Activated B cell treated with CpG ODN at 0.5 μM for 24 hours (primary cell): ENCODE results near the gene SMPD2. TPM values are rescaled to one million over a fixed set of nuclear protein-coding genes. Genes with fewer than 3 reads are reported as not detected.

ENCODE experiments used
- ATAC-seq: fragments of 200-7000 bp; cut with Tn5 transposase; one replicate; pipeline ENCODE4 v1.10.0; 2021; ENCODE audit warnings: low read depth, mild to moderate bottlenecking, moderate library complexity
- CTCF ChIA-PET: fragments of 350-600 bp; sonication (Branson Sonifier 250); formaldehyde crosslinking; loops from one replicate; lab custom pipeline; 2021; ENCODE audit warnings: antibody characterized with exemption; lab: Charles Lee
- POLR2A ChIA-PET: fragments of 350-600 bp; sonication (Branson Sonifier 250); formaldehyde crosslinking; loops from one replicate; lab custom pipeline; 2021; ENCODE audit warnings: antibody characterized with exemption; lab: Charles Lee
- DNase-seq: peaks from one replicate; pipeline ENCODE4 v3.0.0; 2022
- H3K27ac Mint-ChIP-seq: one replicate; pipeline ENCODE4 v1.8.0; 2020; ENCODE audit warnings: mixed read lengths
- H3K27me3 Mint-ChIP-seq: one replicate; pipeline ENCODE4 v1.8.0; 2021; ENCODE audit warnings: mixed read lengths
- H3K36me3 Mint-ChIP-seq: one replicate; pipeline ENCODE4 v1.8.0; 2021; ENCODE audit warnings: low read depth, mixed read lengths
- H3K4me1 Mint-ChIP-seq: one replicate; pipeline ENCODE4 v1.8.0; 2021; ENCODE audit warnings: mixed read lengths
- H3K4me3 Mint-ChIP-seq: one replicate; pipeline ENCODE4 v1.8.0; 2020; ENCODE audit warnings: mild to moderate bottlenecking, mixed read lengths
- H3K9me3 Mint-ChIP-seq: one replicate; pipeline ENCODE4 v1.8.0; 2020; ENCODE audit warnings: mixed read lengths
- intact Hi-C: fragments of 100-400 bp; cut with micrococcal nuclease; formaldehyde crosslinking; loops from one replicate; pipeline ENCODE4 v1.15.1; 2024
- total RNA-seq: library from RNA; stranded (reverse); gene quantifications from 2 replicates; pipeline ENCODE4 v1.2.3, GENCODE V29; 2022
- TF ChIP-seq, protein P1 (sequence below): fragments of 200-600 bp; IDR thresholded peaks from one replicate; pipeline ENCODE4 v1.8.0; 2022; ENCODE audit warnings: antibody characterized with exemption, mild to moderate bottlenecking

The SMPD2 gene
- total RNA-seq, 1 donor from 2014 or later, result 28.2 TPM

DNA sequence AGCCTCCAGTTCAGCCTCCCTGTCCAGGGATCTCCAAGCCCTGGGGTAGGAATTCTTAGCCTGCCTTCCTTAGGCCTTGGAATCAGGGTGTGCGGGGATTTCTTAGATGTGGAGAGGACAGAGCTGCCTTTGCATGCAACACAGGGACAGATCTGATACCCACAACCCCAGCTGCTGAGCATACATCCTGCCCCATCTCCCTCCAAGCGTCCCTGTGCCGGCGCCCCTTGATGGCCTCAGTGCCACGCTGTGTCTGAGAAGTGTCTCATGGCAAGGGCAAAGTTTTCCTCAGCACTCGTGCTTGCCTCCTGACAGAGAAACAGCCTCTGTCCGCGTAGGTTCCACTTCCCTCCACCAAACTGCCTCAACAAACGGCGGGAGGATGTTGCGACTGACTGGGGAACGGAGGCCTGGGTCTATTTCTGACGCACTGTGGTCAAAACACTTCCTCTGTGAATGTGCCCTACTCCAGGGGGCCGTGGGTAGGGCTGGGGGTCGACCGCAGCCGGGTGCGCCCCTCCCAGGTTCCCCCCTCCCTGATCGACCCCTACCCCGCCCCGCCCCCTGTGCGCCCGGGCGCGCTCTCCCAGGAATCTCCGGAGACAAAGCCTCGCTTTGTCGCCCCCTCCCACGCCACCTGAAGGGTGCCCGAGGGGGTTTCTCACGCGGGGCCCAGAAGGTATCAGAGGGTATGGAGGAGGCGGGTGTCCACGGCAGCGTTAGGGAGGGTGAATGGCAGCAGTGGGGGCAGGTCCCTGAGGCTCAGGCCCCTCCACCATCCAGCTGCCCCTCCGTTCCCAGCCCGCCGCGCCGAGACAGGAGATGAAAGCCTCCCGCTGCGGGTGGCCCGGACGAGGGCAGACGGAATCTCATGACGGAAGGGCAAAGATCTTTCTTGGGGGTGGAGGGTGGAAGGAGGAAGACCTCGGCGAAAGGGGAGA lies 14.2 kb downstream of the SMPD2 start:
- TF ChIP-seq, protein P1, sequence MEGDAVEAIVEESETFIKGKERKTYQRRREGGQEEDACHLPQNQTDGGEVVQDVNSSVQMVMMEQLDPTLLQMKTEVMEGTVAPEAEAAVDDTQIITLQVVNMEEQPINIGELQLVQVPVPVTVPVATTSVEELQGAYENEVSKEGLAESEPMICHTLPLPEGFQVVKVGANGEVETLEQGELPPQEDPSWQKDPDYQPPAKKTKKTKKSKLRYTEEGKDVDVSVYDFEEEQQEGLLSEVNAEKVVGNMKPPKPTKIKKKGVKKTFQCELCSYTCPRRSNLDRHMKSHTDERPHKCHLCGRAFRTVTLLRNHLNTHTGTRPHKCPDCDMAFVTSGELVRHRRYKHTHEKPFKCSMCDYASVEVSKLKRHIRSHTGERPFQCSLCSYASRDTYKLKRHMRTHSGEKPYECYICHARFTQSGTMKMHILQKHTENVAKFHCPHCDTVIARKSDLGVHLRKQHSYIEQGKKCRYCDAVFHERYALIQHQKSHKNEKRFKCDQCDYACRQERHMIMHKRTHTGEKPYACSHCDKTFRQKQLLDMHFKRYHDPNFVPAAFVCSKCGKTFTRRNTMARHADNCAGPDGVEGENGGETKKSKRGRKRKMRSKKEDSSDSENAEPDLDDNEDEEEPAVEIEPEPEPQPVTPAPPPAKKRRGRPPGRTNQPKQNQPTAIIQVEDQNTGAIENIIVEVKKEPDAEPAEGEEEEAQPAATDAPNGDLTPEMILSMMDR, result no peak
- DNase-seq (peak; percentile 70), ATAC-seq (peak; percentile 48)
- no peaks in the 10 kb centered on the region for H3K9me3 Mint-ChIP-seq
- POLR2A ChIA-PET, result interaction anchor here (0.6 to 7.9 kb wide), 14 partner anchors 10 to 1420 kb away, joined by 3 to 154 read pairs (median 6); partner anchors contain the start of genes AK9, AMD1, CD164 and CEP57L1
- intact Hi-C loops, result loop anchor here (1.0 to 10.0 kb wide), 10 partner anchors 13 to 1950 kb away; partner anchors contain the start of genes AK9, CD164, CDC40 and CDK19
- H3K4me1 Mint-ChIP-seq, result peaks cover 82% of the 10 kb centered on the region
- peaks cover 35% of the 10 kb centered on the region for H3K36me3 Mint-ChIP-seq
- CTCF ChIA-PET, result interaction anchor here (0.8 to 4.4 kb wide), 5 partner anchors 11 to 585 kb away, joined by 3 to 31 read pairs (median 5); partner anchors contain the start of genes PPIL6 and SMPD2
- H3K27me3 Mint-ChIP-seq, result no peaks in the 10 kb centered on the region
- peak overlapping the region; percentile 98 for H3K27ac Mint-ChIP-seq
- peak overlapping the region; percentile 97 for H3K4me3 Mint-ChIP-seq

DNA sequence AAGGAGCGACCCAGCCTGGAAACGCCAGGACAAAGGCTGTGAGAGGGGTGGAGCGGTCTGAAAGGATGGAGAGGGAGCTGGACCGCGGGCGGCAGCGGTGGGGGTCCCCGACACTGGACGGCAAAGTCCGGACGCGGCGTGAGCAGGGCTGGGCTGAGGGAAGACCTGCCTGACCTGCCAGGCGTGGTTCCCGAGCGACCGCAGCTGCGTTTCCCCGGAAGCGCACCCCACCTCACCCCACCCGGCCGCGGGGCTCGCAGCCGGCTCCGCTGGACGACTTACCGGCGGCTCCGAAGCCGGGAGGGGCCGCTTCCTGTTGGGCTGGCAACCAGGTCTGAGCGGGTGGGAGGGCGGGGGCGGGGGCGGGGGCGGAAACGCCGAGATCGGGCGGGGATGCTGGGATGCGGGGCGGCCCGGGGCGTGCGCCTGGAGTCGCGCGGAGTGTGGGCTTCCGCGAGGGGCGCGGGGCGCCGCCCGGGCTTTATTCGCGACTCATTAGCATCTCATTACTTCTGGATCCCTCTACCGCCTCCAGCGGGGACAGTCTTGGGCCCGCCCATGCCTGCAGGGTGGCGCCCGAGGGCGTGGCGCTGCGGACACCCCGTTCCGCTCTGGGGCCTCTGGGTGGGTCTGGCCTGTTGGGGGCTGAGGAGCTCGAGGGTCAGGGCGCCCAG lies 15.1 kb downstream of the SMPD2 start, which contains the start of gene MICAL1:
MICAL1 (minus strand) TSS at position 336 of the 674 bp plus-strand sequence. CDS start 1,576 bp downstream, outside the sequence.
- peak; percentile 58 for ATAC-seq
- CTCF ChIA-PET, result interaction anchor here (0.8 to 2.8 kb wide), 6 partner anchors 14 to 584 kb away, joined by 3 to 10 read pairs (median 4); no protein-coding TSS in a partner anchor
- peaks cover 81% of the 10 kb centered on the region for H3K4me1 Mint-ChIP-seq
- H3K9me3 Mint-ChIP-seq, result no peaks in the 10 kb centered on the region
- peak; percentile 82 for DNase-seq
- TF ChIP-seq, protein P1, result no peak
- H3K27ac Mint-ChIP-seq, result peak within 1 kb of the TSS; percentile 98
- H3K27me3 Mint-ChIP-seq, result no peaks in the 10 kb centered on the region
- H3K36me3 Mint-ChIP-seq, result peaks cover 31% of the 10 kb centered on the region
- POLR2A ChIA-PET, result interaction anchor here (0.6 to 7.9 kb wide), 16 partner anchors 9 to 1419 kb away, joined by 3 to 154 read pairs (median 6); partner anchors contain the start of genes AK9, AMD1, CD164 and CEP57L1
- H3K4me3 Mint-ChIP-seq, result peak within 1 kb of the TSS; percentile 97
- intact Hi-C loops, result loop anchor here (1.0 to 10.0 kb wide), 10 partner anchors 14 to 1949 kb away; partner anchors contain the start of genes AK9, CD164, CDC40 and CDK19

DNA sequence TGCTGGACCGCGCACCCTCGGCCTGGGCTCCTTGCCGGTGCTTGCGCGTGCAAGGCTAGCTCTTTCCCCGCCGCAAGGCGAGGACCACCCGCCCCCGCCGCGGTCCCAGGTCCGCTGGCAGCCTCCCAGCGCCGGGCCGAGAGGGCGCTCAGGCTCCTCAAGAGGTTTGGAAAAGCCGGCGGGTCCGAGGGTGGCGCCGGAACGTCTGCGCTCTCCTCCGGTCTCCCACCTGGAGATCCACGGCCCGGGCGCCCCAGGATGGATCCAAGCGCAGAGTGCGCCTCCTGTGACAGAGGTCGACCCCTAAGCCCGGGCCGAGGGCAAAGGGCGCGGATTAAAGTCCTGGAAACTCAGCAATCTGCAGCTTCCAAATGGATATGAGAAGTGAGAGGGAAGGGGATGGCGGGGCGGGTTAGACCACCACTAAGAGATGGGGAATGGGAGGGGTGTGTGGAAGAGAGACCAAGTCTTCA lies 15.6 kb downstream of the SMPD2 start:
- DNase-seq (no peak), ATAC-seq (no peak)
- peak overlapping the region; percentile 83 for H3K27ac Mint-ChIP-seq
- H3K36me3 Mint-ChIP-seq, result peaks cover 30% of the 10 kb centered on the region
- CTCF ChIA-PET, result interaction anchor here (0.8 to 2.8 kb wide), 7 partner anchors 10 to 583 kb away, joined by 3 to 10 read pairs (median 3); no protein-coding TSS in a partner anchor
- no peaks in the 10 kb centered on the region for H3K27me3 Mint-ChIP-seq
- POLR2A ChIA-PET, result interaction anchor here (0.9 to 7.9 kb wide), 16 partner anchors 8 to 1419 kb away, joined by 3 to 154 read pairs (median 5); partner anchors contain the start of genes AK9, AMD1, CD164 and CEP57L1
- H3K4me1 Mint-ChIP-seq, result peaks cover 76% of the 10 kb centered on the region
- no peaks in the 10 kb centered on the region for H3K9me3 Mint-ChIP-seq
- TF ChIP-seq, protein P1, result no peak
- intact Hi-C loops, result loop anchor here (5.0 to 10.0 kb wide), 3 partner anchors 269 to 1949 kb away; partner anchors contain the start of gene CDK19
- H3K4me3 Mint-ChIP-seq, result peak overlapping the region; percentile 97

GRCh38 chr6:109456710-109457561 lies 16.4 kb downstream of the SMPD2 start:
- ChIA-PET POLR2A (interaction anchor here (0.8 to 7.9 kb wide), 11 partner anchors 8 to 1418 kb away, joined by 3 to 154 read pairs (median 11); partner anchors contain the start of genes AMD1, CD164, CEP57L1 and PPIL6), CTCF (interaction anchor here (0.9 to 2.8 kb wide), 5 partner anchors 9 to 73 kb away, joined by 3 to 10 read pairs (median 3); no protein-coding TSS in a partner anchor)
- intact Hi-C loops, result loop anchor here (5.0 to 10.0 kb wide), 3 partner anchors 270 to 1948 kb away; partner anchors contain the start of gene CDK19
- H3K9me3 Mint-ChIP-seq, result no peaks in the 10 kb centered on the region
- TF ChIP-seq, protein P1, result no peak
- H3K27ac Mint-ChIP-seq, result peak overlapping the region; percentile 83
- DNase-seq, result no peak
- H3K36me3 Mint-ChIP-seq, result peaks cover 31% of the 10 kb centered on the region
- no peaks in the 10 kb centered on the region for H3K27me3 Mint-ChIP-seq
- H3K4me1 Mint-ChIP-seq, result peaks cover 74% of the 10 kb centered on the region
- peak overlapping the region; percentile 97 for H3K4me3 Mint-ChIP-seq
- no peak for ATAC-seq
